ENCODE results near the gene TMEM8B.
"Not testable (repeated sequence)": the region's sequence is repeated elsewhere in the genome, so short reads cannot be mapped to it uniquely, and the experiment has no call there.

The TMEM8B gene

GRCh38 chr9:35909687-35910612, 80.9 kb downstream of the TMEM8B start:
- Histone ChIP-seq H3K4me3 (ENCODE audit: low read depth in 1 of 2, low read length in 2 of 2) (no peak overlapping the region), H3K9me3 (ENCODE audit: control insufficient read depth in 1 of 2, low read length in 2 of 2) (no peaks in the 10 kb centered on the region), H3K27ac (ENCODE audit: low read length) (peak overlapping the region; percentile 88), H3K4me1 (ENCODE audit: control insufficient read depth in 1 of 2, insufficient read depth in 2 of 2, low read length in 2 of 2) (peaks cover 51 to 60% of the 10 kb centered on the region in 2 donors), H3K27me3 (ENCODE audit: low read depth, low read length) (no peaks in the 10 kb centered on the region), H3K36me3 (ENCODE audit: control insufficient read depth in 1 of 2, insufficient read depth in 2 of 2, low read length in 2 of 2) (peaks cover 0 to 4% of the 10 kb centered on the region in 2 donors)

- no peak overlapping the region for H3K4me3 ChIP-seq (ENCODE audit: low read depth in 1 of 2, low read length in 2 of 2)
- H3K9me3 ChIP-seq (ENCODE audit: control insufficient read depth in 1 of 2, low read length in 2 of 2), result no peaks in the 10 kb centered on the region
- peaks cover 0 to 4% of the 10 kb centered on the region in 2 donors for H3K36me3 ChIP-seq (ENCODE audit: control insufficient read depth in 1 of 2, insufficient read depth in 2 of 2, low read length in 2 of 2)
- H3K27me3 ChIP-seq (ENCODE audit: low read depth, low read length), result no peaks in the 10 kb centered on the region
- no peak overlapping the region for H3K27ac ChIP-seq (ENCODE audit: low read length)
- peaks cover 45 to 52% of the 10 kb centered on the region in 2 donors for H3K4me1 ChIP-seq (ENCODE audit: control insufficient read depth in 1 of 2, insufficient read depth in 2 of 2, low read length in 2 of 2)
These were observed 81.8 kb downstream of the TMEM8B start for GRCh38 chr9:35910613-35911359.

- Histone ChIP-seq H3K27me3 (ENCODE audit: low read depth, low read length) (no peaks in the 10 kb centered on the region), H3K9me3 (ENCODE audit: control insufficient read depth in 1 of 2, low read length in 2 of 2) (no peaks in the 10 kb centered on the region), H3K4me1 (ENCODE audit: control insufficient read depth in 1 of 2, insufficient read depth in 2 of 2, low read length in 2 of 2) (peaks cover 39 to 43% of the 10 kb centered on the region in 2 donors), H3K36me3 (ENCODE audit: control insufficient read depth in 1 of 2, insufficient read depth in 2 of 2, low read length in 2 of 2) (peaks cover 0 to 4% of the 10 kb centered on the region in 2 donors), H3K27ac (ENCODE audit: low read length) (no peak overlapping the region), H3K4me3 (ENCODE audit: low read depth in 1 of 2, low read length in 2 of 2) (no peak overlapping the region)
These were observed 82.7 kb downstream of the TMEM8B start for GRCh38 chr9:35911690-35912089.

- Histone ChIP-seq H3K9me3 (ENCODE audit: control insufficient read depth in 1 of 2, low read length in 2 of 2) (no peaks in the 10 kb centered on the region), H3K4me1 (ENCODE audit: control insufficient read depth in 1 of 2, insufficient read depth in 2 of 2, low read length in 2 of 2) (peaks cover 31 to 32% of the 10 kb centered on the region in 2 donors), H3K27ac (ENCODE audit: low read length) (no peak overlapping the region), H3K27me3 (ENCODE audit: low read depth, low read length) (no peaks in the 10 kb centered on the region), H3K4me3 (ENCODE audit: low read depth in 1 of 2, low read length in 2 of 2) (no peak overlapping the region), H3K36me3 (ENCODE audit: control insufficient read depth in 1 of 2, insufficient read depth in 2 of 2, low read length in 2 of 2) (no peaks in the 10 kb centered on the region)
These were observed 83.9 kb downstream of the TMEM8B start for GRCh38 chr9:35912791-35913400.

- not testable (repeated sequence) for H3K4me3 ChIP-seq (ENCODE audit: low read depth in 1 of 2, low read length in 2 of 2); H3K36me3 ChIP-seq (ENCODE audit: control insufficient read depth in 1 of 2, insufficient read depth in 2 of 2, low read length in 2 of 2); H3K27ac ChIP-seq (ENCODE audit: low read length); H3K27me3 ChIP-seq (ENCODE audit: low read depth, low read length); H3K9me3 ChIP-seq (ENCODE audit: control insufficient read depth in 1 of 2, low read length in 2 of 2)
- peaks cover 26 to 27% of the 10 kb centered on the region in 2 donors for H3K4me1 ChIP-seq (ENCODE audit: control insufficient read depth in 1 of 2, insufficient read depth in 2 of 2, low read length in 2 of 2)
These were observed 84.4 kb downstream of the TMEM8B start for GRCh38 chr9:35913429-35913828.

GRCh38 chr9:35914301-35914807, 85.3 kb downstream of the TMEM8B start:
- Histone ChIP-seq H3K4me1 (ENCODE audit: control insufficient read depth in 1 of 2, insufficient read depth in 2 of 2, low read length in 2 of 2) (peaks cover 17 to 22% of the 10 kb centered on the region in 2 donors), H3K36me3 (ENCODE audit: control insufficient read depth in 1 of 2, insufficient read depth in 2 of 2, low read length in 2 of 2) (no peaks in the 10 kb centered on the region), H3K27ac (ENCODE audit: low read length) (no peak overlapping the region), H3K27me3 (ENCODE audit: low read depth, low read length) (no peaks in the 10 kb centered on the region), H3K4me3 (ENCODE audit: low read depth in 1 of 2, low read length in 2 of 2) (no peak overlapping the region), H3K9me3 (ENCODE audit: control insufficient read depth in 1 of 2, low read length in 2 of 2) (no peaks in the 10 kb centered on the region)
